ENCODE measurements around the gene REXO2.

GRCh38 chr11:114447444-114447843 lies 8.2 kb downstream of the REXO2 start:
- TF ChIP-seq POLR2A (IDR thresholded peaks at IDR 0.05), result no peak
- TF ChIP-seq POLR2AphosphoS5 (IDR thresholded peaks at IDR 0.05), result no peak
